GM19025 (cell line): ENCODE measurements around the gene EFHD1.
"Not testable (repeated sequence)": the region's sequence is repeated elsewhere in the genome, so short reads cannot be mapped to it uniquely, and the experiment has no call there.

ENCODE experiments used
- ATAC-seq: cut with Tn5 transposase; IDR thresholded peaks from one replicate; pipeline ENCODE4 v1.9.1; 2021; ENCODE audit warnings: mild to moderate bottlenecking, low read depth, moderate library complexity; ENCODE audit not compliant: unreplicated experiment

Gene EFHD1

DNA sequence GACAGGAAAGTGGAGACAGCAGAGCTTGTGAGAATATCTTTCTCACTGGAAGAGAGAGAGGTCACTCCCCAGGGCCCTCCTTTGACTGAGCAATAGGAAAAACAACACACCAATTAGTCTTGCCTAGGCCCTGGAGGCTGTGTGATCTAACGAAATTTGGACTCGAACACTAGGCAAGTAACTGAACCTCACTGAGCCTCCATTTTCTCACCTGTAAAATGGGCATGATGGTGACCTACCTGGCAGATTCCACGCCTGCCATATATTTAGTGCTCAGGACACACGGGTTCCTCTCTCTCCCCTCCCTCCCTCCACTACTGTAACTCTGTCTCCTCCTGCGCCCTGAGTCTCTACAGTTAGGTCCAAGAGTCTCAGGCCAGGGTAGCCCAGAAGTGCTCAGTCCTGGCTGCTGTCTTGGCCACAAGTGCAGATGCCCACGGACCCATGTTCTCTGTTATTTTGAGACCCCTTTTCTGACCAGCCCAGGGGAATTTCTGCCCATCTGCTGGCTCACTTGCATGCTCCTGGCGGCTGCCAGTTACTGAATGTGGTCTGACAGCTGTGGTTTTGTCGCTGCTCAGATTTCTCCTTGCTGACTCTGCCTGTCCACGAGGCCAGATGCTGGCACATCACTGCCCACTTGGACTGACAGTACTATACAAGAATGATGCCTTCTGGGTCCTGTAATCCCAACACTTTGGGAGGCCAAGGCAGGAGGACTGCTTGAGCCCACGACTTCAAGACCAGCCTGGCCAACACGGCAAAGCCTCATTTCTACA is 54.2 kb downstream of the EFHD1 start:
- ATAC-seq, result no peak

DNA sequence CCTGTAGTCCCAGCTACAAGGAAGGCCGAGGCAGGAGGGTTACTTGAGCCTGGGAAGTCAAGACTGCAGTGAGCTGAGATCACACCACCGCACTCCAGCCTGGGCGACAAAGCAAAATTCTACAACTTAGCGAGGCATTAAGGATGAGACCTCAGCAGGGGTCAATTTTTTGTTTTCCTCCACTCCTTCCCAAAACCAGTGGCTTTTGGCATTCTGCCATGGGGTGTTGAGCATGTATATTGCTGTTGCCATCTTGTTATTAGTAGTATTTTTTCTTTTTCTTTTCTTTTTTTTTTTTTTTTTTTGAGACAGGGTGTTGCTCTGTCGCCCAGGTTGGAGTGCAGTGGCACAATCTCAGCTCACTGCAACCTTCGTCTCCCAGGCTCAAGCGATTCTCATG is 54.8 kb downstream of the EFHD1 start:
- no peak for ATAC-seq

DNA sequence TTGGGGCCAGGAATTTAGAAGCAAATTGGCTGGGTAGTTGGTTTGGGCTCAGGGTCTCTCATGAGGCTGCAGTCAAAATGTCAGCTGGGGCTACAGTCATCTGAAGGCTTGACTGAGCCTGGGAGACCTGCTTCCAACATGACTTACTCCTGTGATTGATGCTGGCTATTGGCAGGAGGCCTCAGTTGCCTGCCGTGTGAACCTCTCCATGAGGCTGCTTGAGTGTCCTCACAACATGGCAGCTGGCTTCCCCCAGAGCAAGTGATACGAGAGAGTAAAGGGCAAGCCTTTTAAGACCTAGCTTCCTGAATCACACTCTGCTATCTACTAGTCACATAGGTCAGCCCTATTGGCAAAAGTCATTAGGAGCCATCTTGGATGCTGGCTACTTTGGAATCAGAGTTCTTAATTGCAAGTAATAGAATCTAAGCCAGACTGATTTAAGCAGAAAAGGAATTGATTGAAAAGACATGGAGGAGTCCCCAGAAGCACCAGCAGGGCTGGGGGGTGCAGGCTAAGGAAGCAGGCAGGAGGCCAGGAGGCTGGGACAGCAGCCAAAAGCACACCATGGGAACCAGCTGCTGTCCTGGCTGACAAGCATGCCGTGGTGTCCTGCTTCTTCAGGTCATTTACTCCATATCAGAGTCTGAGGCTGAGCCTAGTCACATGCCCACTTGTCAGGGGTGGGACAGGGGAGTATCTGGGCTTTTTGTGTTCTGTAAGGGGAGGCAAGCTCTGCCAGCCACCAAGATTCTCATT is 55.9 kb downstream of the EFHD1 start:
- ATAC-seq, result no peak

DNA sequence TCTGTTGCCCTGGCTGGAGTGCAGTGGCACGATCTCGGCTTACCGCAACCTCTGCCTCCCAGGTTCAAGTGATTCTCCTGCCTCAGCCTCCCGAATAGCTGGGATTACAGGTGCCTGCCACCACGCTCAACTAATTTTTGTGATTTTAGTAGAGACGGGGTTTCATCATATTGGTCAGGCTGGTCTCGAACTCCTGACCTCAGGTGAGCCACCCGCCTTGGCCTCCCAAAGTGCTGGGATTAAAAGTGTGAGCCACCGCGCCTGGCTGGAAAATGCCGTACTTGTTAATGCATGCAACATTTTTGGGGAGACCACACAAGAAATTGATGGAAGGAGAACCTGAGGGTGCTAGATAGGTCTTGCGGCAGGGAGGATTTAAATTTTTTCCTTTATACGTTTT is 57.7 kb downstream of the EFHD1 start:
- not testable (repeated sequence) for ATAC-seq

DNA sequence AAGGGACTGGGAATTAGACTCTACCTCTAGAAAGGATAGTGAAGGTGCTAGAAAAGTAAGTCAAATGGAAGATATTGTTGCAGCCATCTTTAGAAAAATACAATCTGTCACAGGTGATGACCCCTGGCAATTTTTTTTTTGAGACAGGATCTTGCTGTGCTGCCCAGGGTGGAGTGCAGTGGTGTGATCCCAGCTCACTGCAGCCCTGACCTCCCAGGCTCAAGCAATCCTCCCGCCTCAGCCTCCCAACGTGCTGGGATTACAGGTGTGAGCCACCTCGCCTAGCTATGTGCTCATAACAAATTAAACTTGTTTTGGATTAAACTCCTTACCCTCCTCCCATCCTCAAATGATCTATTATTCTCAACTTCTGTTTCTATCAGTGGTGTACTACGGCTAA is 59.9 kb downstream of the EFHD1 start:
- no peak for ATAC-seq

DNA sequence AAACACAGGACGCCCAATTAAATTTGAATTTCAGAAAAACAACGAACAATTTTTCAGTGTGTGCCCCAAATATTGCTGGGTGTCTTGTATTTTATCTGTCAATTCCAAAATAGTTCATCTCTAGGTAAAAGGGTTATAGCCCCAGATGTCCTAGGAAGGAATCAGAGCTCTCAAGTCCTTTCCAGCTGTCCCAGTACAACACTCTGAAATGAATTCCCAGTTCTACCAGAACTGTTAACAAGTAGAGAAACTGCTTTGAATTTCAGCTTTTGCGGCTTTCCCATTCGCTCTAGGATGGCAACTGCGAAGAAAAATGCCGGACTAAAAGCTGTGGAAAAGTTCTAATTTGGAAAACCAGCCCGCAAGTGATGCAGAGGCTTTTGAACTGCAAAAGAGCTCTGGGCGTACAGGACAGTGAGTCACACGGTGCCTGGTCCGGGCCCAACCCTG is 63.2 kb downstream of the EFHD1 start:
- no peak for ATAC-seq

DNA sequence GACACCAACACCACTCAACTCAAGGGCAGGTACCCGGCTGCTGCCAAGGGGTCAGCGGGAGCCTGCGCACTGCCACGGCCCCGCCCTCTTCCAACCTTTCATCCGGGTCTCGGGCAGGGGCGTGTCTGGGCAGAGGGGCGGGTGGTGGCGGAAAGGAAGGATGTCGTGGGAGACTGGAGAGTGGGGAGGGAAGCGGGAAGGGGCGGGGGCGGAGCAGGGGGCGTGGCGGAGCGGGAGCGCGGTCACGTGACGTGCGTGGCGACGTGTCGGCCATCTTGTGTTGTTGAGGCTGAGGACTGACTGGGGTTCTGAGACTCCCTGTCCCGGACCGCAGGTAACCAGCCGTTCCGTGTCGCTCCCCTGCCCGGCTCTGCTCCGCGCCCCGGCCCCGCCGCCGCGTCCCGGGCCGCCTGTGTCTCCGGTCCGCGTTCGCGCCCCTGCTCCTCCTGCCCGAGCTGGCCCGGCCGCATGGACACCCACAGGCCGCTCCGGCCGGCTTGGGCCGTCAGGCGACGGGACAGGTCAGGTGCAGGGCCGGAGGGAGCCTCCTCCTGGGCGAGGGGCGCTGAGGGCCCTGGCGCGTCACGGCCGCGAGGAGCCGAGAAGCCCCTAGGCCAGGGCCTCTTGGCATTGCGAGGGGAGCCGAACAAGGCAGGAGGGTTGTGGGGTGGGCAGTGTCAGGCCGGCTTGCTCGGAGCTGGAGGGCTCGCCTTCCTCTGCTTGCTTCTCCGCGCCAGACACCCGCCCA is 63.8 kb downstream of the EFHD1 start, which contains the start of gene GIGYF2:
GIGYF2 (plus strand) TSS at position 273 of the 748 bp plus-strand sequence. CDS start 37,867 bp downstream, outside the sequence.
- ATAC-seq, result peak; percentile 75

DNA sequence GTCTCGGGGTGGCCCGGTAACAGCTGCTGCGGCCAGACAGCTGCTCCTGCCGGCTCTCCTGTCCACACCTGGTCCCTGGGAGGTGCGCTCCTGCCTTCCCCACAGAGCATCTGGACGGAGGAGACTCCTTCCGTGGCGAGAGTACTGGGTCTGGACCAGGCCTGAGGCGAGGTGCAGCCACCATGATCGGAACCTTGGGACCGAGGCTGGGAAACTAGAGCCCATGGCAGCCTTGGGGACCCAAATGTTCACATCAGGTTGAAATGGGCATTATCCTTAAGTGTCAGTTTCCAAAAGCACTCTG is 64.4 kb downstream of the EFHD1 start:
- ATAC-seq, result no peak

DNA sequence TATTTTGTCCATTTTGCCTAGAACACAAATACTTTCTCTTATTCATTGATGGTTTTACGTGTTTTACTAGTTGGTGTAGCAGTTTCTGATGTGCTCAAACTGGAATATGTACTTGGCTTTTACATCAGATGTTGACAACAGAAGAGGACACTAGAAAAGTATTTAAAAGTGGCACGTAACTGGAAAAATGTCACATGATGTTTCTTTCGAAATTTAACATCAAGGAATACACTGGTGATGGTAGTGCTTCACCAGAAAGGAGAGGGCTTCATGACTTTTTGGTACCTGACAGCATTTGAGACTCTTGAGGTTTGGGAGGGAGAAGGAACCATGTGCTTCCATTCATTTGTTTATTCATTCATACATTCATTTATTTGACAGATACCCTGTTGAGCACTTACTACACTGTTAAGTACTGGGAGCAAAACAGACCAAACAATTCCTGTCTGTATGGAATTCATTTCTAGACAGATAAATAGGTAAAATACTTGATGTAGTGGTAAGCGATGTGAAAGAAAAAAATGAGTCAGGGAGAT is 65.2 kb downstream of the EFHD1 start:
- ATAC-seq, result no peak

DNA sequence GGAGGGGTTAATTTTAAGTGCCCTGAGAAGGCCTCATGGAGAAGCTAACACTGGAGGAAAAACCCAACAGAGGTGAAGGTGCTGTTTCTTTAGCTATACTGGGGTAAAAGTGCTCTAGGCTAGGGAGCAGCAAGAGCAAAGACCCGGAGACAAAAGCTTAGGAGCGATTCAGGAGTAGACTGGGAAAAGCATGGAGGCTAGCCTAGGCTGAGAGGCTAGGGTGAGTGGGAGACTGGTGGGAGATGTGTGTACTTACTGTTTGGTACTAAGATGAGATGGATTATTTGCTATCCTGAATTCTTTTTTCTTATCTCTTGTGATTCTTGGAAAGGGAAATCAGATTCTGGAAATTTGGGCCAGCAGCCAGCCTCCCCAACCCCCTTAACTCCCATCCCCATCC is 65.7 kb downstream of the EFHD1 start:
- ATAC-seq, result no peak

DNA sequence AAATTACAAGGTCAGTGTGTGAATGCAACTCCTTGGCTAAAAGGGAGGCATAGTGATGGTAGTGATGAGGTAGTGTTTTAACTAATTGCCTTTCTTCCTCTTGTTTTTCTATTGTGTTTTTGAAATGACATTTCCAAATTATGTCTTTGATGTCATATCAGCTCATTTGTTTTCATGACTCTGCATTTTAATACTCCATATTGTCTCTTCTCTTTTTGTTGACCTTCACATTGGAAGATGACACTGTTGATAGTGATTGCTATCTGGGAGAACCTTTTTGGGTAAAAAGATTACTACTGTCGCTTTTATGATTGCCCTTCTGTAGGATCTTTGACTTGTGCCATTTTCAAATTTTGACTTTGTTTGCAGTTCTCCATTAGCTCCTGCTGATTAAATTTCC is 66.8 kb downstream of the EFHD1 start:
- ATAC-seq, result no peak

DNA sequence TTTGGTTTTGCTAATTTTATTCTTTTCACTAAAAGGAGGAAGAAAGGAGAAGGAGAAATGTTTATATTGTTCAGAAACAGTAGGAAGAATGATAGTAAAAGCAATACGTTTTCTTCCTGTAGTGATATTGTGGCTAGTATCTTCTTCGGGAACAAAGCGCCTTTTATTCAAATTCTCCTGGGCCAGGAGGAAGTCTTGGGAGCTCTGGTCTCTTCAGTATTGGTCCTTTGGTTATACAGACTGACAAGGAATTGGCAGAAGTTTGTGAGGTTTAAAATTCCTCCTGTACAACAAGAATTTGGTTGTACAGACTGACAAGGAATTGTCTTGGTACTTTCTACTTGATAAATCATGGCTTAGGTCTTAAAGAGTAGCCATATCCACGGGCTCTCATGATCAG is 73.7 kb downstream of the EFHD1 start:
- no peak for ATAC-seq

DNA sequence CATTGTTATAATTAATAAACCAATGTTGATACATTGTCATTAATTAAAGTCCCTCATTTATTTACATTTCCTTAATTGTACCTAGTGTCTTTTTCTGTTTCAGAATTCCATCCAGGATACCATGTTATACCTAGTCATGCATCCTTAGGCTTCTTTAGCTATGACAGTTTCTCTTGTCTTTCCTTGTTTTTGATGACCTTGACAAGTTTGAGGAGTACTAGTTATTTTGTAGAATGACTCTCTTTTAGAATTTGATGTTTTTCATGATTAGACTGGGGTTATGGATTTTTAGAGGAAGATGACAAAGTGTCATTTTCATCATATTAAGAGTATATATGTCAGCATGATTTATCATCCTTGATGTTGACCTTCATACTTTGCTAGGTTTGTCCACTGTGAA is 80.1 kb downstream of the EFHD1 start:
- no peak for ATAC-seq

DNA sequence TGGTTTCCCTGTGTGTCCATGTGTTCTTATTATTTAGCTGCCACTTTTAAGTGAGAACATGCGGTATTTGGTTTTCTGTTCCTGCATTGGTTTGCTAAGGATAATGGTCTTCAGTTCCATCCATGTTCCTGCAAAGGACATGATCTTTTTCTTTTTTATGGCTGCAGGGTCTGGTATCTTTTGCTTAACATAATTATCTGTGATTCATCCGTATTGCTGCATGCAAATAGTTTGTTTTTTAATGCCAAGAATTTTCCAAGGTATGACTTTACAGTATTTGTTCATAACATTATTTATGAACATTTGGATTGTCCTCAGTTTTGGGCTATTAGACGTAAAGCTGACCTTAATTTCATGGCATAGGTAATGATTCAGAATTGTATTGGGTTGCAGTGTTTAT is 81.6 kb downstream of the EFHD1 start:
- ATAC-seq, result no peak

DNA sequence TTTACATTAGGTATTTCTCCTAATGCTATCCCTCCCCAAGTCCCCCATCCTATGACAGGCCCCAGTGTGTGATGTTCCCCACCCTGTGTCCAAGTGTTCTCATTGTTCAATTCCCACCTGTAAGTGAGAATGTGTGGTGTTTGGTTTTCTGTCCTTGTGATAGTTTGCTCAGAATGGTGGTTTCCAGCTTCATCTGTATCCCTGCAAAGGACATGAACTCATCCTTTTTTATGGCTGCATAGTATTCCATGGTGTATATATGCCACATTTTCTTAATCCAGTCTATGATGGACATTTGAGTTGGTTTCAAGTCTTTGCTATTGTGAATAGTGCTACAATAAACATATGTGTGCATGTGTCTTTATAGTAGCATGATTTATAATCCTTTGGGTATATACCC is 86.7 kb downstream of the EFHD1 start:
- ATAC-seq, result not testable (repeated sequence)

DNA sequence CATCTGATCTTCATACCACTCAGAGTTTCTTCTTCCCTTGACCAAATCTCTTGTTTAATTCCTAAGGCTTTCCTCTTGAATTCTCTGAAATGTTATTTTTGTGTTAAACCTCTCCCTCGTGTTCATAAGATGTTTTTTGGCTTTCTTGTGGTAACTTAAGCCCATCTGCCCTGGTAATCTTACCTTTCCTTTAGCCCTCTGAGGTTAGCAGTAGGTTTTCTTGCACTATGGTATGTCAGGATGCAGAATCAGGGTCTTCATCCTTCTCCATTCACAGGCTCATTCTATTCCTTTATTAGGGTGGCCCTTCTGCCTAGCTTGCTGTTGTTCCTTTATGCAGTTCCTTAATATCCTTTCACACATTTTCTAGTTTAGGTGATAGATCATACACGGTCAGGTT is 87.9 kb downstream of the EFHD1 start:
- no peak for ATAC-seq

DNA sequence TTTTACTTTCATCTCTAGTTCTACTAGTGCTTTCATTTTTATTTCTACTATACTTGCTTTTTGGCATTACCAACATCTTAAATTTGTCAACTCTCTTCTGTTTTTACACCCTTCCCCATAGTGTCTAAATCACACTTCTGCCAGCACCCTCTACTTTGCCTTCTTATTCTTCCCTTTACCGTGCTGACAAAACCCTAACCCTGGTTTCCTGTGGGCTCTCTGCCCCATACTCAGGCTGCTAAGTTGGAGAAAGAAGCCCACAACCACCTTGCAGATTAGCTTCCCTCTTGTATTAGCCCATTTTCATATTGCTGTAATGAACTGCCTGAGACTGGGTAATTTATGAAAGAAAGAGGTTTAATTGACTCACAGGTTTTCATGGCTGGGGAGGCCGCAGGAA is 88.5 kb downstream of the EFHD1 start:
- ATAC-seq, result no peak

DNA sequence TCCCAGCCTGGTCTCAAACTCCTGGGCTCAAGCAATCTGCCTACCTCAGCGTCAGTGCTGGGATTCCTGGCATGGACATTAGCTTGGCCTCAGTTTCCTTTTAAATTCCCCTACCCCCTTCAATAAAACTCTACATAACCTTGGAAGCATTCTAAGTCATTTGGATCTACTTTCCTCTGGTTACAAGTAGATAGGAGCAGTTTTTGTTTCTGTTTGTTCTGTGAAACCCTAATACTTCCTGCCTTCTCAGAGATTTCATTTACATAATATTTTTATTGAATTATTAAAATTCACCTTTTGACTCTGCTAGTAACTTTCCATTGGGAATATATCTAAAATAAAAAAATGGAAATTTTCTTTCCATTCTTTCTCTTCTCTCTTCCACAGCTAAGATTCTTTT is 89.6 kb downstream of the EFHD1 start:
- no peak for ATAC-seq

DNA sequence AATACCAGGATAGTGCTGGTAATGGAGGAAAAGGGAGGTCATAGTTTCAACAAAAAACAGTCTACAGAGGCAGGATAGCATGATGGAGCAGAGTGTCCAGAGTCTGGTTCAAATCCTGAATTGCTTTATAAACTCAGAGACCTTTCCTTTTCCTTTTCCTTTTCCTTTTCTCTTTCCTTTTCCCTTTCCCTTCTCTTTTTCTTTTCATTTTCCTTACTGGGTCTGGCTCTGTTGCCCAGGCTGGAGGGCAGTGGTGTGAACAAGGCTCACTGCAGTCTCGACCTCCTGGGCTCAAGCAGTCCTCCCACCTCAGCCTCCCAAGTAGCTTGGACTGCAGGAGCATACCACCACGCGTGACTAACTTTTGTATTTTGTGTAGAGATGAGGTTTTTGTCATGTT is 95.4 kb downstream of the EFHD1 start:
- ATAC-seq, result no peak

DNA sequence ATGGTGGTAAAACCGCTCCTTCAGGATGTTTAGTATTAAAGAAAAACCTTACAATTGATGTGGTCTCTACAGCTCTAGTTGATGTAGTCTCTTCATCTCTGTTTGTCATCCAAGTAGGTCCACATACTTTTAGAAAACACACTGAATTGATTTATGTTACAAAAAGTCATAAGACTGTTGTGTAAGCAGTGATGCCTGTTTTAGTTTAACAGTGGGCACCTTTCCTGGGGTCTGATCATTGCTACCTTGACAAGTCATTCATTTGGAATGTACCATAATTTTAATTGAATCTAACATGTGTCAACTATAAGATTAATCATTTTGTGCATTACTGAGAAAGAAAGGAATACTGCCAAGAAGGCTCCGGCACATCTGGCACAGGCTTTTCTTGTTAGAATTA is 98.1 kb downstream of the EFHD1 start:
- ATAC-seq, result no peak
